ENCODE measurements around the gene IRF2BP1. TPM values are rescaled to one million over a fixed set of nuclear protein-coding genes. Genes with fewer than 3 reads are reported as not detected.

The IRF2BP1 gene
- total and polyA plus RNA-seq, 2 of the 13 experiments (the other 11 are each of a cell fraction or from before 2014, with no cell fraction given) = 4.3 to 14.3 TPM

- TF ChIP-seq ZNF800 (CRISPR knock-in tag; IDR thresholded peaks at IDR 0.05) (no peak; the same call in 1 of the 2 replicates), ZNF589 (CRISPR knock-in tag; conservative IDR thresholded peaks at IDR 0.05) (no peak), ZNF367 (CRISPR knock-in tag; IDR thresholded peaks at IDR 0.05; ENCODE audit: borderline replicate concordance) (no peak), MIER2 (CRISPR knock-in tag; IDR thresholded peaks at IDR 0.05) (no peak), ZNF484 (CRISPR knock-in tag; IDR thresholded peaks at IDR 0.05; ENCODE audit: borderline replicate concordance, low read depth) (no peak), ZNF766 (CRISPR knock-in tag; IDR thresholded peaks at IDR 0.05; ENCODE audit: borderline replicate concordance) (no peak), SMAD3 (CRISPR knock-in tag; IDR thresholded peaks at IDR 0.05) (peak; percentile 40; the same call in 1 of the 2 replicates), ZMYM3 (CRISPR knock-in tag; IDR thresholded peaks at IDR 0.05) (no peak; the same call in 1 of the 2 replicates), ZNF704 (CRISPR knock-in tag; IDR thresholded peaks at IDR 0.05; ENCODE audit: borderline replicate concordance) (peak; percentile 54; the same call in 1 of the 2 replicates), STAG1 (CRISPR knock-in tag; IDR thresholded peaks at IDR 0.05) (no peak), ZNF614 (CRISPR knock-in tag; IDR thresholded peaks at IDR 0.05; ENCODE audit: borderline replicate concordance) (peak; percentile 23; the same call in 1 of the 2 replicates), ZNF124 (CRISPR knock-in tag; IDR thresholded peaks at IDR 0.05) (peak; percentile 28), MBD4 (IDR thresholded peaks at IDR 0.05; ENCODE audit: borderline replicate concordance, low read length) (no peak), NFYC (CRISPR knock-in tag; IDR thresholded peaks at IDR 0.05) (peak; percentile 65), MAX (IDR thresholded peaks at IDR 0.05) (peak; percentile 86), TFE3 (CRISPR knock-in tag; IDR thresholded peaks at IDR 0.05) (peak; percentile 73), SCMH1 (CRISPR knock-in tag; IDR thresholded peaks at IDR 0.05; ENCODE audit: borderline replicate concordance) (no peak), NFKBIZ (CRISPR knock-in tag; IDR thresholded peaks at IDR 0.05) (peak; percentile 26; the same call in 1 of the 2 replicates), JUN (CRISPR knock-in tag; IDR thresholded peaks at IDR 0.05) (no peak), POLR2A (IDR thresholded peaks at IDR 0.05; ENCODE audit: insufficient read depth in 1 of 2, low read depth in 2 of 2, low read length in 2 of 2) (peak in 1 of 2 experiments; percentile 59; a peak in 3 of 4 replicates), SRY (CRISPR knock-in tag; IDR thresholded peaks at IDR 0.05) (no peak)
- TF ChIP-seq, protein P1, sequence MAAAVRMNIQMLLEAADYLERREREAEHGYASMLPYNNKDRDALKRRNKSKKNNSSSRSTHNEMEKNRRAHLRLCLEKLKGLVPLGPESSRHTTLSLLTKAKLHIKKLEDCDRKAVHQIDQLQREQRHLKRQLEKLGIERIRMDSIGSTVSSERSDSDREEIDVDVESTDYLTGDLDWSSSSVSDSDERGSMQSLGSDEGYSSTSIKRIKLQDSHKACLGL (CRISPR knock-in tag; IDR thresholded peaks at IDR 0.05) = no peak
- TF ChIP-seq, protein P2, sequence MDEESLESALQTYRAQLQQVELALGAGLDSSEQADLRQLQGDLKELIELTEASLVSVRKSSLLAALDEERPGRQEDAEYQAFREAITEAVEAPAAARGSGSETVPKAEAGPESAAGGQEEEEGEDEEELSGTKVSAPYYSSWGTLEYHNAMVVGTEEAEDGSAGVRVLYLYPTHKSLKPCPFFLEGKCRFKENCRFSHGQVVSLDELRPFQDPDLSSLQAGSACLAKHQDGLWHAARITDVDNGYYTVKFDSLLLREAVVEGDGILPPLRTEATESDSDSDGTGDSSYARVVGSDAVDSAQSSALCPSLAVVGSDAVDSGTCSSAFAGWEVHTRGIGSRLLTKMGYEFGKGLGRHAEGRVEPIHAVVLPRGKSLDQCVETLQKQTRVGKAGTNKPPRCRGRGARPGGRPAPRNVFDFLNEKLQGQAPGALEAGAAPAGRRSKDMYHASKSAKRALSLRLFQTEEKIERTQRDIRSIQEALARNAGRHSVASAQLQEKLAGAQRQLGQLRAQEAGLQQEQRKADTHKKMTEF (CRISPR knock-in tag; IDR thresholded peaks at IDR 0.05) = peak; percentile 81; the same call in 1 of the 2 replicates
- TF ChIP-seq, protein P3, sequence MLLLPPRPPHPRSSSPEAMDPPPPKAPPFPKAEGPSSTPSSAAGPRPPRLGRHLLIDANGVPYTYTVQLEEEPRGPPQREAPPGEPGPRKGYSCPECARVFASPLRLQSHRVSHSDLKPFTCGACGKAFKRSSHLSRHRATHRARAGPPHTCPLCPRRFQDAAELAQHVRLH (CRISPR knock-in tag; IDR thresholded peaks at IDR 0.05; ENCODE audit: borderline replicate concordance, low read depth) = no peak
Measured at GRCh38 chr19:45862564-45863334, 23.2 kb downstream of the IRF2BP1 start, which contains the start of gene SYMPK (continued).

Measured in HepG2 (cell line).